ENCODE measurements around the gene BTBD16.

DNA sequence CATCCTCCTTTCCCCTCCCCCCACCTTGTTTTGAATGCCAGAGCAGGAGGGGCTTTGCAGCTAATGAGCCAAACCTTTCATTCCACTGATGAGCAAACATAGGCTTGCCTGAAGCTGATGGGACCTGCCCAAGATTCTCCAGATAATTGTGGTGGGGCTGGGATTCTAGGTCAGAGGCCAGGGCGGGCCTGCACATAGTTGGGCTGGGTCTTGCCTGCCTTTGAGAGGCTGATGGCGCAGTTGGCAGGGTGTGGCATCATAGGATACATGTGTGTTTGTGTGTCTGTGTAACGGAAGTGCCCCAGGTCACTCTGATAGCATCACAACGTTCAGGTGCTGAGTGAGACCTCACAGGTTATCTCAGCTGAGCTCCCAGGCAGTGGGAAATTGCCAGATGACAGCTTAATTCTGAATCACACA, 22.9 kb downstream of the BTBD16 start:
- TF ChIP-seq SMAD1 (IDR thresholded peaks at IDR 0.05; ENCODE audit: low read depth, partially characterized antibody) = no peak
- no peak for TF ChIP-seq ZZZ3 (IDR thresholded peaks at IDR 0.05; ENCODE audit: control insufficient read depth, insufficient read length, low read depth)
- TF ChIP-seq, protein P1, sequence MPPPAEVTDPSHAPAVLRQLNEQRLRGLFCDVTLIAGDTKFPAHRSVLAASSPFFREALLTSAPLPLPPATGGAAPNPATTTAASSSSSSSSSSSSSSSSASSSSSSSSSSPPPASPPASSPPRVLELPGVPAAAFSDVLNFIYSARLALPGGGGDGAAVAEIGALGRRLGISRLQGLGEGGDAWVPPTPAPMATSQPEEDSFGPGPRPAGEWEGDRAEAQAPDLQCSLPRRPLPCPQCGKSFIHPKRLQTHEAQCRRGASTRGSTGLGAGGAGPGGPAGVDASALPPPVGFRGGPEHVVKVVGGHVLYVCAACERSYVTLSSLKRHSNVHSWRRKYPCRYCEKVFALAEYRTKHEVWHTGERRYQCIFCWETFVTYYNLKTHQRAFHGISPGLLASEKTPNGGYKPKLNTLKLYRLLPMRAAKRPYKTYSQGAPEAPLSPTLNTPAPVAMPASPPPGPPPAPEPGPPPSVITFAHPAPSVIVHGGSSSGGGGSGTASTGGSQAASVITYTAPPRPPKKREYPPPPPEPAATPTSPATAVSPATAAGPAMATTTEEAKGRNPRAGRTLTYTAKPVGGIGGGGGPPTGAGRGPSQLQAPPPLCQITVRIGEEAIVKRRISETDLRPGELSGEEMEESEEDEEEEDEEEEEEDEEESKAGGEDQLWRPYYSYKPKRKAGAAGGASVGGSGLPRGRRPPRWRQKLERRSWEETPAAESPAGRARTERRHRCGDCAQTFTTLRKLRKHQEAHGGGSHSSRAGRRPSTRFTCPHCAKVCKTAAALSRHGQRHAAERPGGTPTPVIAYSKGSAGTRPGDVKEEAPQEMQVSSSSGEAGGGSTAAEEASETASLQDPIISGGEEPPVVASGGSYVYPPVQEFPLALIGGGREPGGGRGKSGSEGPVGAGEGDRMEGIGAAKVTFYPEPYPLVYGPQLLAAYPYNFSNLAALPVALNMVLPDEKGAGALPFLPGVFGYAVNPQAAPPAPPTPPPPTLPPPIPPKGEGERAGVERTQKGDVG (CRISPR knock-in tag; IDR thresholded peaks at IDR 0.05) = no peak
- no peak for TF ChIP-seq TAF1 (IDR thresholded peaks at IDR 0.05; ENCODE audit: borderline replicate concordance, low read depth, low read length)
- TF ChIP-seq ETV6 (conservative IDR thresholded peaks at IDR 0.05 in 1 of 2, IDR thresholded peaks at IDR 0.05 in 1 of 2; ENCODE audit: borderline replicate concordance in 1 of 2, low read depth in 1 of 2) = no peak
- TF ChIP-seq SP1 (IDR thresholded peaks at IDR 0.05; ENCODE audit: low read depth, low read length) = no peak
- no peak for TF ChIP-seq ATF7 (IDR thresholded peaks at IDR 0.05; ENCODE audit: low read depth)
- no peak for TF ChIP-seq POLR2AphosphoS5 (IDR thresholded peaks at IDR 0.05; ENCODE audit: low read length)
